H54 (cell line): ENCODE measurements around the gene ATP2B3.

ENCODE experiments used
- DNase-seq: peaks from one replicate; pipeline ENCODE4 v3.0.0; 2011; ENCODE audit warnings: low spot score, mixed read lengths; ENCODE audit not compliant: insufficient read length
- FAIRE-seq: peaks from 3 replicates; lab custom pipeline; 2011; peaks lifted over from hg19 to GRCh38; lab: Jason Lieb, UNC
- POLR2A ChIP-seq: IDR thresholded peaks from 2 replicates; pipeline ENCODE4 v1.6.1; 2011; ENCODE audit warnings: low read depth, mild to moderate bottlenecking, low read length

The ATP2B3 gene

DNA sequence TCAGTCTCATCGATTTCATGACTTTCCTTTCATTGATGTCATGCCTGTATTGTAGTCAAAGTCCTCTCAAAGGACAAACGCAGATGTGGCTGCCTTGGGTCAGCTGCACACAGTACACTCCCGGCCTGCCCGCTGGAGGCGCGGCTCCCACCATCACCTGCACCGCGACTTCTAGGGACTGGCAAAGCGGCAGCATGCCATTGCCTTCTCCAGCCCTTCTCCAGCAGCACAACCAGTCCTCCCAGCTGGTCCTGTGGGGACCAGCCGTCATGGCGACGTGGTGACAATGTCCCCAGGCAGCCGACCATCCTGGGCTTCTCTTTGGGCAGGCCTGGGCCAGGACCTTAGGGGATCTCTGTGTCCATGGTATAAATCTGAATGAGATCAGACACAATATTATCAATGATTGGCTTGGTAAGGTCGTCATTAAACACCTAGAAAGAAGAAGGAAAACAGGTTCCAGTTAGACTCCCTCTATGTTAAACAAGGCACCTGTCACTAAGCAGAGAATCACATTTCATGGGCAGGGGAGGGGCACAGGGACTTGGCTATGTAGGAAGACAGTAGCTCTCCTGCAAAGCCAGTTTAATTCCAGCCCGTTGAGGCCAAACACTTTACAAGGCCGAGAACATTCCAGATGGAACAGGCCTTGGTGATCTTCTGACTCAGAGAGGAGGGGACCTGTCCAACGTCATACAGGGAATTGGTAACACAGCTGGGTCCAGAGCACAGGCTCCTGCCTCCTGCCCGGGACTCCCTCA is 70.8 kb downstream of the ATP2B3 start:
- no peak for TF ChIP-seq POLR2A
- no peak for DNase-seq
- no peak for FAIRE-seq

DNA sequence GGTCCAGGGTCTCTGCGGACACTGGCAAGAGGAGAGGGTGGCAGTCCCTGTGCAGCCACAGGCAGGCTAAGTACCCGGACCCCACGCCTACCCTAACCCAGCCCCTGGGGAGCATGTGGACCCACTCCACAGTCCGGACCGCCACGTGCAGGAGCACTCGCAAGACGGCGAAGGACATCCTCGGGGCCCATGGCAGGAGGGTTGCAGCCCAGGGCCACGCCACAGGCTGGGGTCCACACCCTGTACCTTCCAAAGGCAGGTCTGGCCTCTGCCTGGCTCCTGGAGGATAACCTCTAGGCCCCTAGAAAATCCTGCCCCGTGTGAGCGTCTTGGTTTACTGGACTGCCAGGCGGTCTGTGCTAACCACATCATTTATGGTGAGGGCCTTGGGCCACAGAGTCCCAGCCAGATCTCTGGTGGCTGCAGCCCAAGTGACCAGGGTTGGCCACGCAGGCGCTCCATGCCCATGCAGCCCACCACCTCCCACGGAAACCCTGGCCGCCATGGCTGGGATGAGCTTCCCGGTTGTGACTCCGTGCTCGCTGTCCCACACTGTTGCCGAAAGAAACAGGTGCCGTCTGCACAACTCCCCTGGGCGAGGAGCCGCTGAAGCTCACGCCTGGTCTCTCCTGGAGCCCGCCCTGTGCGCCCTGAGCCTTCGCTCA is 71.5 kb downstream of the ATP2B3 start:
- DNase-seq = no peak
- no peak for TF ChIP-seq POLR2A
- FAIRE-seq = no peak

DNA sequence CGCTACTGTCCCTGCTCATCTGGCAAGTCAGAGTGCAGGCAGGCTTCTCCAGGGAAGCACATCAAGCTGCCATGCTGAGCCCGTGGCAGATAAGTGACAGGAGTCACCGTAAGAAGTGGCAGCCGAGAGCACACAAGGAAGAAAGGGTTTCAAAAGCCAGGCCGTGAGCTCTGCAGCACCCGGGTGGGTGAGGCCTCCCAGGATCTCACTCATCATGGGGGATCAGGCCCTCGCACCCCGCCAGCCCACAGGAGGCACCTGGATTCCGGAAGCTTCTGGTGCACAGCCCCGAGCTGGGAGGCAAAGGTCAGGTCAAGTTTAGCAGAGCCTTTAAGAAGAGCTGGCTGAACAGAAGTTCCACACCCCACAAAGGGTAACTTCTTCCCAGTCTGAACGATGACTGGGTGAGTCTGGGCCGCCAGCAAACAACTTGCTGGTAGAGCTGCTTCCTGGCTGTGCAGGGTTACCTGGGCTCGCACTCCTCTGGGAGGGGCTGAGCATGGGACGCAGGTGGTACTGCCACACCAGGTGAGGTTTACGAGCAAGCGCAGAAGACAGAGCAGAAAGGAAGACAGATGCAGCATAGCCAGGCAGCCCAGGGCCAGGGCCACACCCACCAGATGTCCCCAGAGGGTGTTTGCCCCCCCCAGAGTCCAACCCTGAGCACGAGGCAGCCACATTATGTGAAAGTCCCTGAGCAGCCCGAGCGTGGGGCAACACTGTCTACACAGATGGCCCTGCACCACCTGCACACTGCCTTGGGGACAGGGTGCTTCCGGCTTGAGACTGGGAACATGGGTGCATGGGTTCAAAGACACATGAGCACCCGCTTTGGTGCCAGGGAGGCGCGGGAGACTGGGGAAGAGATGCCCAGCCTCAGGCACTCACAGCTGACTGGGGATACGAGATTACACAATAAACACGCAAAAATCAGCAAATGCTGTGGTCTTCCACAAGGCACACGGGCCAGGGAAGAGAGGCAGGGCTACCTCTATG is 73.8 kb downstream of the ATP2B3 start:
- DNase-seq = no peak
- TF ChIP-seq POLR2A = no peak
- no peak for FAIRE-seq

DNA sequence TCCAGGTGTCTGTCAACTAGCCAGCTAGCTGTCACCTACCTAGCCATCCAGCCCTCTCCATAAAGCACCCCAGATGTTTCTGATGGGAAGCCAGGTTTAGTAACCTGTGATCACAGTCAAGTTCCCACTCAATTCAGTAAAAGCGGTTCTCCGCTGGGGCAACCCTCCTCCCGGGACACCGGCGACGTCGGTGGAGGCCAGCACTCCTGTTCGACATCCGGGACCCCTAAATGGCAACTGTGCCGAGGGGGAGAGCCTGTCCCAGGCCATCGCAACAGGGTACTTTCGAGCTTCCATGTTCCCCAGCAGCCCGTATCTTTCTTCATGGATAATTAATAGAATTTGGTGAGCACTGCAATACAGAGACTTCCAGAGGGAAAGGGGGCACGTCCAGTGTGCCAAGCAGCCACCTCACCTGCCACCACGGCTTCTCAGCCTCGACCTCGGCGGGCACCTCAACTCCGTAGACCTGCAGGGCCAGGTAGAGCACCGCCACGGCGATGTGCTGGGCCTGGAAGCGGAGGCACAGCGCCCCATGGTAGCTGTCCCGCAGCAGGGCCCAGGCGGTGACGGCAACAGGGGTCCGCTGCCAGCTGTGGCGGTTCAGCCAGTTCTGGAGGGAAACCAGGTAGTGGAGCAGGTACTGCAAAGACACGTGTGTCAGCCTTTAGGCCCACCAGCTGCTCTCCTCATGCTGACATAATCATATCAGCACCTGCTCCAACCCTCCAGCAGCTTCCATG is 74.8 kb downstream of the ATP2B3 start:
- DNase-seq = no peak
- no peak for FAIRE-seq
- TF ChIP-seq POLR2A = no peak

DNA sequence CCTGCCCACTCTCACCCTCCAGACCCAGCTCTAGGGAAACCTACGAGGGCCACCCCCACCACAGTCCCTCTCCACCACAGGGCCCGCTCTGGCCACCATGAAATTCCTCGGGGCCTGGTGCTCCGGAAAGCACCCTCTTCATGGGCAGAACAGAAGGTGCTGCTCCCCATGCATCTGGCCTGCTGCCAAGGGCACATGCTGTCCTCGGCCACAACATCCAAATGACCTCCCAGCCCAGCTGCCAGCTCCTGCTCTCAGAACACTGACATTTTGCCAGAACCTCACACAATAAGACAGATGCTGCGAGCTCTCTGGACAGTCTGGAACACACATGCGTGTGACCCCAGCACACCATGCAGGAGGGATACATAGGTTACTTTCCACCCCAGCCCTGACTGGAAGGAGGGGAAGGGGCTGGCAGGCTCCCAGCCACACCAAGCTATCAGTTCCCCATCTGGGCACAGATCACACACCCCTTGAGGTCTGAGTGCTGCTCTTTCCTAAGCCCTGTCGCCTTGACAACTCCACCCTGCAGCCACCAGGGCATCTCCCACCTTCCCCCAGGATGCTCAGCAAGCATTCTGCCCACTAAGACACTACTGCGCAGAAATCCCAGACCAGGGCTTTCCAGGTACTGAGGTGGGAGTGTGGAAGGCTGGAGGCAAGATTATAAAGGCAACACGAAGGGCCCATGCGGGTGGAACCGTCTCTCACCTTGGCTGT is 75.7 kb downstream of the ATP2B3 start:
- no peak for FAIRE-seq
- TF ChIP-seq POLR2A = no peak
- DNase-seq = no peak

DNA sequence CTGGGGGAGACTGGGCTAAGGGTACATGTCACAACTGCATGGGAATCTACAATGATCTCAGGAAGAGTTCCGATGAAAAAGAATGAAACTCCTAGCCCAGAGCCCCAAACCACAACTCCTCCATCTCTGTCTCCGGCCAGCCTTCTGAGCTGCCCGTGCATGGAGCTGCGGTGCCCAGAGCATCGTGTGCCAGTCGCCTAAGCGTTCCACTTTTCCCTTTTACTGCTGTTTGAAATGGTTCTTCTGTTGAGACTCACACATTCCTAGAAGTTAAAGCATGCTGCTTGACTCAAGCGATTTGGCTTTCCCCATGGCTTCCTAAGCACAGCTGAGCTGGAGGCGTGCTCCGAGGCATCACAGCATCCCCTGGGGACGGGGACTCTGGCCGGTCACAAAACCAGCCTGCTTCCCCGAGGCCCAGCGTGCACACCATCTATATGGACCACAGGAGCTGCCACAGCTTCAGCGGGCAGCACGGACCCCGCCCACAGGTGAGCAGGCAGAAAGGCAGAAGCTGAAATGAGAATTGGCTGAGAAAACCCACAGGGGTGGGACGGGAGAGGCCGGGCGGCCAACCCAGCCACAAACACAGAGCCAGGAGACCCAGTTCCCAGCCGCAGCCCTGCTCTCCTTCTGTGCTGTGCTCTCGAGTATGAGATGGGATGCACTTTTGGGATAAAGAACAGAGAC is 76.5 kb downstream of the ATP2B3 start:
- DNase-seq (no peak), FAIRE-seq (no peak)
- no peak for TF ChIP-seq POLR2A

DNA sequence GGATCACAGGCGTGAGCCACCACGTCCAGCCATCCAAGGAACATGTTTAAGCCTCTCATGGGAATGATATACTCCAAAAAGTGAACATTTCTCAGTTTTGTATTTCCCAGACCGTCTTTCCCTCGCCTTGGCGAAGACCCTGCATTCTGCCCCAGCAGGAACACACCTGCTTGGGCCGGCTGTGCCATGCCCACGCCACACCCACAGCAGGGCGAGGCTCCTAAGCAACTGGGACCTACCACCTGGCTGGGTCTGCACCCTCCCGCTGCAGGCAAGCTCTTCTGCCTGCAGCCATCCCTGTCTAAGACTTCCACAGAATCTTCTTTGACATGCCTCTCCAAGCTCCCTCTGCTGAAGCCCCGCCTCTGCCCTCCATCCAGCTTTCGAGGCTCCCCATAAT is 77.9 kb downstream of the ATP2B3 start:
- FAIRE-seq = no peak
- no peak for DNase-seq
- TF ChIP-seq POLR2A = no peak

DNA sequence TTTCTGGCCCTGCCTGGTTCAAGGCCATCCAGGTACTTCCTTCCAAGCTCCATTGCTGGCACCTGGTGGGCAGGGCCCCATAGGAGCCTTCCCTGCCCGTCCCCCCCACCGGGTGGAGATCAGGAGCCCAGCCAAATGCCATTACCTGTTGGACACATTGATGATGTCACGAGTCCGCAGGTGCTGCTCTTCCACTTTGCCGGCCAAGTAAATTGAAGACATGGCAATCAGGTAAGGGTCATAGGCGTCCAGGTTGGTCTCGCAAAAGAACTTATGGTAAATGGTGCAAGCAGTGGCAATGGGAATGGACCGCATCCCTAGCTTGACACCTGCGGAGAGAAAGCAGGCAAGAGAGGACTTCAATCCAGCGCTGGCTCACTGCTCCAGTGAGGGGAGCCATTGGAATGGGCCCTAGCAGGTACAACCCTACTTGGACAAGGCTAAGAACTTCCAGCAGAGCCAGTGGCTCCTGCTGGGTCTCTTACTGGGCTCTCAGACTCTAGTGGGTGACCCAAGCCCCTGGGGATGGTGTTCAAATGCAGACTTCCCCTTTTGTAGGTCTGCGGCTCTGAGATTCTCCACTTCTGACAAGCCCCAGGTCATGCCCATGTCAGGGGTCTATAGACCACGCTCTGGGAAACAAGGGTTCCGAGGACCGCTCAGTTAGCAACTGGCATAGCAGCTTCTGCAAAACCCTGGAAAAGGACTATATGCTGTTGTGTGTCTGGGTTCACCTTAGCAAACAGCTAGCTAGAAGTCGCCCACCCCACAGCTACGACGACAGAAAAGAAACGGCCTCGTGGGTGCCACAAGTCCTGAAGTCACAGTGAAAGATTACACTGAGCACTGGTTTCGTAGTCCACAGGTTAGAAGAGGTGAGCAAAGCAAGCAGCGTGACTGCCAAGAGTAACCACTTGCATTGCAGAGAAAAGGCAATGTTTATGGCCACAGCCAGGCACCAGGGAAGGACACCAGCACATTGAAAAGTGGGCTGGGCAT is 78.7 kb downstream of the ATP2B3 start:
- FAIRE-seq (no peak), DNase-seq (no peak)
- TF ChIP-seq POLR2A = no peak

DNA sequence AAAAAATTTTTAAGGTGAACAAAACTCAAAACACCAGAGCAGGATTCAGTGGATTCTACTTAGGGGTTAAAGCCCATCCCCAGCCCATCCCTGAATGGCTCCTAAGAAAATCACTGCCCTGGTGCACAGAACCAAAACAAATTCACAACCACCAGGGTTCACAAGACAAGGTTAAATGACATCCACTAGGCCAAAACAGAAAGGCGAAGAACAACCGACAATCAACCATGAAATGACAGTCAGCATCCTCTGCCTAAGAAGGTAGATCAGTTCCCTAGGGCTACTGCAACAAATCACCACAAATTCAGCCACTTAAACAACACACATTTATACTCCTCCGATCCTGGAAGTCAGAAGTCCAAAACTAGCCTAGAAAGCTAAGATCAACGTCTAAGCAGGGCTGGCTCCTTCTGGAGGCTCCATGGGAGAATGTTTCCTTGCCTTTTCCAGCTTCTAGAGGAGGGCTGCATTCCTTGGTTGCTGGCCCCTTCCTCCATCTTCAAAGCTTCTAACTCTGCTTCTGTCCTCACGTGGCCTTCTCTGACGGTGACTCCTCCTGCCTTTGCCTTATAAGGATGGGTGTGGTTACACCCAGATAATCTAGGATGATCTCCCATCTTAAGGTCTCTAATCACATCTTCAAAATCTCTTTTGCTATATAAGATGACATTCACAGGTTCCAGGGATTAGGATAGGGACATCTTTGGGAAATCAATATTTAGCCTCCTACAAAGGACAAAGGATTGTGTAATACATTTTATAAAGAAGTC is 79.7 kb downstream of the ATP2B3 start:
- no peak for DNase-seq
- FAIRE-seq = no peak
- no peak for TF ChIP-seq POLR2A

DNA sequence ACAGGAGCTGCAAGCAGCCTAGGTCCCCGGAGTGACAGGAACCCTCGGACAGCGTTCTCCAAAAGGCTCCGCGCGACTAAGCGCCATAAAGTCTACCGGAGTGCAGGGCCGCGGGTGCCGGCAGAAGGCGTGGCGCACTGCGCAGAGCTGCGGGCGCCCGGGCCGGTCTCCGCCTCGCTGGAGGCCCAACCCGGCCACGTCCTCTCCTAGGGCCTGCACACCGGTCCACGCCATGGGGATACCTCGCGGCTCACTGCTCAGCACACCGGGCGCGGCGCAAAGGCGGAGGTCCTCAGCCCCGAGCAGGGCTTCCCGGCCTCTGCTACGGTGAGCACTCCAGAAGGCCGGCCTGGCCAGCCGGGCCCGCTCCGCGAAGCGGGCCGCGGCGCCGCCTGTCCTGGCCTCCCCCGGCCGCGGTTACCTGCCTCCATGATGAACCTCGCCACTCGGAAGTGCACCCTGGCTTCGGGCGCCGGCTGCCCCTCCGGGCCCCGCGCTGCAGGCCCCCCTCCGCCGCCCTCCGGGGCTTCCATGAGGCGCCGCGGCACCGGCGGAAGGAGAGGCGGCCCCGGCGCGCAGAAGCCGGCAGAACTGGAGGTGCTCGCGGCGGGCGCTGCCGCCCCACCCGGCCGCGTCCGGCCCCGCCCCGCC is 81.2 kb downstream of the ATP2B3 start, which contains the start of gene CCNQ:
CCNQ (minus strand) TSS at position 599 of the 651 bp plus-strand sequence; CDS start at position 533, 66 bp downstream.
- peak; percentile 67 for TF ChIP-seq POLR2A
- FAIRE-seq (no peak), DNase-seq (no peak)
